DOHH2 (cell line): Measurements from ENCODE around the gene CARNS1.

Experiments
- H3F3A ChIP-seq: fragments of 200-600 bp; sonication (generic), shearing (Covaris generic); 2 replicates; pipeline ENCODE4 v1.6.0; 2016; ENCODE audit warnings: antibody characterized with exemption, mild to moderate bottlenecking; ENCODE audit not compliant: control insufficient read depth, insufficient read depth
- H3K27ac ChIP-seq: fragments of 200-600 bp; sonication (generic); 2 replicates; pipeline ENCODE4 v1.5.1; 2014; ENCODE audit warnings: low read depth, mild to moderate bottlenecking, low read length, moderate library complexity
- H3K27me3 ChIP-seq: fragments of 200-600 bp; sonication (generic); 2 replicates; pipeline ENCODE4 v1.6.1; 2014; ENCODE audit warnings: mild to moderate bottlenecking, low read length, mixed read lengths; ENCODE audit not compliant: control insufficient read depth
- H3K36me3 ChIP-seq: fragments of 200-600 bp; sonication (generic); 2 replicates; pipeline ENCODE4 v1.6.1; 2014; ENCODE audit warnings: mild to moderate bottlenecking, low read length, moderate library complexity, mixed read lengths; ENCODE audit not compliant: control insufficient read depth
- H3K4me1 ChIP-seq: fragments of 200-600 bp; sonication (generic); 2 replicates; pipeline ENCODE4 v1.6.1; 2014; ENCODE audit warnings: mild to moderate bottlenecking, low read length, mixed read lengths; ENCODE audit not compliant: control insufficient read depth
- H3K4me2 ChIP-seq: fragments of 200-600 bp; sonication (generic); 2 replicates; pipeline ENCODE4 v1.6.0; 2014; ENCODE audit warnings: mild to moderate bottlenecking, low read length, moderate library complexity
- H3K4me3 ChIP-seq: fragments of 200-600 bp; sonication (generic); 2 replicates; pipeline ENCODE4 v1.5.1; 2014; ENCODE audit warnings: mild to moderate bottlenecking, low read length, mixed read lengths
- H3K79me2 ChIP-seq: fragments of 200-600 bp; sonication (generic); 2 replicates; pipeline ENCODE4 v1.6.1; 2014; ENCODE audit warnings: mild to moderate bottlenecking, low read length, mixed read lengths; ENCODE audit not compliant: control insufficient read depth
- H3K9me2 ChIP-seq: fragments of 200-600 bp; sonication (generic); replicated peaks from 2 replicates; pipeline ENCODE4 v1.6.1; 2014; ENCODE audit warnings: mild to moderate bottlenecking, low read length, mixed read lengths; ENCODE audit not compliant: control insufficient read depth
- H3K9me3 ChIP-seq: fragments of 200-600 bp; sonication (generic); 2 replicates; pipeline ENCODE4 v1.6.1; 2014; ENCODE audit warnings: antibody characterized with exemption, low read length, mixed read lengths; ENCODE audit not compliant: control insufficient read depth, insufficient read depth
- H4K20me1 ChIP-seq: fragments of 200-600 bp; sonication (generic); 2 replicates; pipeline ENCODE4 v1.6.0; 2014; ENCODE audit warnings: low read depth, mild to moderate bottlenecking, antibody characterized with exemption, low read length, moderate library complexity; ENCODE audit not compliant: control insufficient read depth, insufficient read depth
- EZH2phosphoT487 ChIP-seq: fragments of 200-600 bp; sonication (generic); IDR thresholded peaks from 2 replicates; pipeline ENCODE4 v1.6.1; 2017; ENCODE audit warnings: borderline replicate concordance, mild to moderate bottlenecking, antibody characterized with exemption, low read length, moderate library complexity, mixed read lengths
- TF ChIP-seq, protein P1 (sequence below): fragments of 200-600 bp; sonication (generic); IDR thresholded peaks from one replicate; pipeline ENCODE4 v1.5.1; 2014; ENCODE audit warnings: antibody characterized with exemption, mild to moderate bottlenecking, low read depth, low read length; ENCODE audit not compliant: poor library complexity, severe bottlenecking

Gene CARNS1

DNA sequence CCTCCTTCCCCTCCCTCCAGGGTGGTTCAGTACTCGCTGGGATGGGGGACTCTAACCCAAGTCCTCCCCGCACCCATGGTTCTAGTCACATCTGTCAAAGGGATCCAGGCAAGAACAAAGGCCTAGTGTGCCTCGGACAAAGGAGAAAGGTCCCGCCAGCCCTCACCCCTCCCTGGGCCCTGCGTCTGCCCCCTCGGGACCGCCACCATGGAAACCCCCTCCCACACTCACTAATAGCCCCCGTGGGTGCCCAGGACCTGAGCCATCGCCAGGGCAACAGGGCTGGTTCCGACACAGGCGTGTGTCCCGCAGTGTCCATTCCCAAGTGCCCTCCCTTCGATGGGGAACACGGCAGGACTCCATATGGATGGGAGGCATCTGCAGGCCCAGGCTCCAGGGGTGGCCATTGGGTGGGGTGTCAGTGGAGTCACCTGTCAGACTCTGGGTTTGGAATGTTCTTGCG is 5.1 kb upstream of the CARNS1 start:
- Histone ChIP-seq H3K27me3 (peaks cover 6% of the 10 kb centered on the region), H3K36me3 (peaks cover 43% of the 10 kb centered on the region), H3K4me1 (peaks cover 85% of the 10 kb centered on the region), H3K27ac (0 out of 2 replicates have a peak overlapping the region, but pooled peaks have one; percentile 96), H3F3A (peaks cover 23% of the 10 kb centered on the region), H3K4me3 (no peak overlapping the region), H3K9me3 (no peaks in the 10 kb centered on the region), H3K79me2 (peaks cover 20% of the 10 kb centered on the region), H3K9me2 (no peaks in the 10 kb centered on the region), H4K20me1 (no peaks in the 10 kb centered on the region), H3K4me2 (peak overlapping the region; percentile 80)
- TF ChIP-seq EZH2phosphoT487 = no peak
- TF ChIP-seq, protein P1, sequence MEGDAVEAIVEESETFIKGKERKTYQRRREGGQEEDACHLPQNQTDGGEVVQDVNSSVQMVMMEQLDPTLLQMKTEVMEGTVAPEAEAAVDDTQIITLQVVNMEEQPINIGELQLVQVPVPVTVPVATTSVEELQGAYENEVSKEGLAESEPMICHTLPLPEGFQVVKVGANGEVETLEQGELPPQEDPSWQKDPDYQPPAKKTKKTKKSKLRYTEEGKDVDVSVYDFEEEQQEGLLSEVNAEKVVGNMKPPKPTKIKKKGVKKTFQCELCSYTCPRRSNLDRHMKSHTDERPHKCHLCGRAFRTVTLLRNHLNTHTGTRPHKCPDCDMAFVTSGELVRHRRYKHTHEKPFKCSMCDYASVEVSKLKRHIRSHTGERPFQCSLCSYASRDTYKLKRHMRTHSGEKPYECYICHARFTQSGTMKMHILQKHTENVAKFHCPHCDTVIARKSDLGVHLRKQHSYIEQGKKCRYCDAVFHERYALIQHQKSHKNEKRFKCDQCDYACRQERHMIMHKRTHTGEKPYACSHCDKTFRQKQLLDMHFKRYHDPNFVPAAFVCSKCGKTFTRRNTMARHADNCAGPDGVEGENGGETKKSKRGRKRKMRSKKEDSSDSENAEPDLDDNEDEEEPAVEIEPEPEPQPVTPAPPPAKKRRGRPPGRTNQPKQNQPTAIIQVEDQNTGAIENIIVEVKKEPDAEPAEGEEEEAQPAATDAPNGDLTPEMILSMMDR = no peak

DNA sequence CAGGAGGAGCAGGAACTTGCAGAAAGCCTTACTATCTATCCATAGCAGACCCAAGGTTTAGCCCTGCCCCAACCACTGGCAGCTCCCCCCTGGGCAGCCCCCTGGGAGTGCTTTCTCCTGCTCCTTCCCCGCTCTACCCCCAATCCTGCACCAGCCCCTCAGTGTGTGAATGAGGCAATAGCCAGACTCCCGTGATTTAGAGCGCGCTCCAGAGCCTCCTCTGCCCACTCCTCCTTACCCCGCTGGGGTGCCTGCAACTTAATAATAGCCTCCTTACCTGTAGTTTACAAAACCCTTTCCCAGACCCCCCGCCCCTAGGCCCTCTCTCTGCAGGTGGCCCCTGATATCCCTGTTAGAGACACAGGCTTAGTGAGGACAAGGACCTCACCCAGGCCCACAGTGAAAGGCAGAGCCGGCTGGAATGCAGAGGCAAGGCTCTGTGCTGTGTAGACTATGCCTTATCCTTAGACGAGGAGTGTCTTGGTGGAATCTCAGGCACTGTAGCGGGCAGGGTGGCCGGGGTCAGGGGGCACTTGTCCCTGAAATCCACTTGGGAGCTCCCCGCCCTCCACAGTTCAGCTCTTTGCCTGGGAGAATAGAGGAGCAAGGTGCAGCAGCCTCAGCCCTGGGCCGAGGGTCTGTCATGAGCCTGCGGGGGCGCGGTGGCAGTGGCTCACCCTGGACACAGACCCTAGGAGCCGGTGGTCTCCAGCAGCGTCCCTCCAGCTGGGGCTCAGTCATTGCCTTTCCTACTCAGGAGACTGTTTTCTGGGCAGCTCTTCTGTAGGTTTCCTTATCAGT is 4.3 kb upstream of the CARNS1 start:
- Histone ChIP-seq H3K4me2 (peak overlapping the region; percentile 80), H3K36me3 (peaks cover 36% of the 10 kb centered on the region), H3K9me2 (no peaks in the 10 kb centered on the region), H3K27me3 (peaks cover 6% of the 10 kb centered on the region), H3K4me3 (0 out of 2 replicates have a peak overlapping the region, but pooled peaks have one; percentile 0), H3K79me2 (peaks cover 12% of the 10 kb centered on the region), H3F3A (peaks cover 23% of the 10 kb centered on the region), H3K9me3 (no peaks in the 10 kb centered on the region), H3K4me1 (peaks cover 81% of the 10 kb centered on the region), H4K20me1 (no peaks in the 10 kb centered on the region), H3K27ac (peak overlapping the region; percentile 27; the same call in 1 of the 2 replicates)
- no peak for TF ChIP-seq EZH2phosphoT487
- TF ChIP-seq, protein P1 = no peak

DNA sequence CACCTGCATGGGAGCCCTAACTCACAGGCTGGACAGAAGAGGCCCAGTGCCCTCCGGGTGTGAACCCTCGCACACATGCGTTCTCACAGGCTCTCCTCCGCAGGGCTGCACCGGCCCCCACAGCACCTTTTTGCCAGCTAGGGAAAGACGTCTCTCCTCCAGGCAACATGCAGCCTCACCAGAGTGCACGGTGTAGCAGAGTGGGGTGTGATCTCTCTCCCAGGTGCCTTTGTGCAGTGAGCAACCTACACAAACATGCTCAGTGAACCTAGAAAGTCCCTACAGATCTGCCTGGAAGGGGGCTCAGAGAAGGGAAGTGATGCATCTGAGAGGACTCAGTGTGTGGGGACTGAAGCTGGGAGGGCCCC is 3.7 kb upstream of the CARNS1 start:
- TF ChIP-seq EZH2phosphoT487 = no peak
- TF ChIP-seq, protein P1 = no peak
- H3K4me2 ChIP-seq = peak overlapping the region; percentile 27
- H3K4me3 ChIP-seq = 0 out of 2 replicates have a peak overlapping the region, but pooled peaks have one; percentile 0
- H3K9me2 ChIP-seq = no peaks in the 10 kb centered on the region
- H3K27ac ChIP-seq = peak overlapping the region; percentile 27; the same call in 1 of the 2 replicates
- H3K9me3 ChIP-seq = no peaks in the 10 kb centered on the region
- no peaks in the 10 kb centered on the region for H4K20me1 ChIP-seq
- peaks cover 23% of the 10 kb centered on the region for H3F3A ChIP-seq
- H3K36me3 ChIP-seq = peaks cover 30% of the 10 kb centered on the region
- H3K79me2 ChIP-seq = peaks cover 7% of the 10 kb centered on the region; the same call in 1 of the 2 replicates
- peaks cover 81% of the 10 kb centered on the region for H3K4me1 ChIP-seq
- H3K27me3 ChIP-seq = peaks cover 6% of the 10 kb centered on the region
